SK-N-MC (cell line): Measurements from ENCODE around the gene MIOX.

ENCODE experiments used
- DNase-seq: peaks from one replicate; pipeline ENCODE4 v3.0.0-alpha.2; 2011; ENCODE audit warnings: low read depth, low spot score
- H3K27ac ChIP-seq: fragments of 200-600 bp; sonication (generic); 2 replicates; pipeline ENCODE4 v1.5.1; 2016; ENCODE audit warnings: mixed run types
- H3K36me3 ChIP-seq: fragments of 200-600 bp; sonication (generic); 2 replicates; pipeline ENCODE4 v1.6.1; 2017; ENCODE audit warnings: antibody characterized with exemption, low read length, mixed read lengths; ENCODE audit not compliant: insufficient read depth
- H3K4me3 ChIP-seq: fragments of 200-600 bp; sonication (generic); 2 replicates; pipeline ENCODE4 v1.5.1; 2016
- H3K9ac ChIP-seq: fragments of 200-600 bp; sonication (generic); 2 replicates; pipeline ENCODE4 v1.8.0; 2017; ENCODE audit warnings: mixed run types, mixed read lengths; ENCODE audit not compliant: insufficient read length
- H3K9me3 ChIP-seq: fragments of 200-600 bp; sonication (generic); 2 replicates; pipeline ENCODE4 v1.6.1; 2017; ENCODE audit warnings: low read depth, mild to moderate bottlenecking, antibody characterized with exemption, low read length, moderate library complexity, mixed read lengths
- EZH2 ChIP-seq: fragments of 200-600 bp; sonication (generic); IDR thresholded peaks from one replicate; pipeline ENCODE4 v1.6.1; 2017; ENCODE audit warnings: antibody characterized with exemption
- FOXP2 ChIP-seq: optimal IDR thresholded peaks from 2 replicates; pipeline ENCODE3; 2011; ENCODE audit warnings: mild to moderate bottlenecking, moderate library complexity; ENCODE audit not compliant: insufficient read depth; ENCODE audit errors: extremely low read length, control extremely low read depth
- POLR2AphosphoS5 ChIP-seq: IDR thresholded peaks from 2 replicates; pipeline ENCODE4 v1.6.1; 2012; ENCODE audit warnings: mild to moderate bottlenecking, low read depth, low read length, borderline replicate concordance

Gene MIOX

DNA sequence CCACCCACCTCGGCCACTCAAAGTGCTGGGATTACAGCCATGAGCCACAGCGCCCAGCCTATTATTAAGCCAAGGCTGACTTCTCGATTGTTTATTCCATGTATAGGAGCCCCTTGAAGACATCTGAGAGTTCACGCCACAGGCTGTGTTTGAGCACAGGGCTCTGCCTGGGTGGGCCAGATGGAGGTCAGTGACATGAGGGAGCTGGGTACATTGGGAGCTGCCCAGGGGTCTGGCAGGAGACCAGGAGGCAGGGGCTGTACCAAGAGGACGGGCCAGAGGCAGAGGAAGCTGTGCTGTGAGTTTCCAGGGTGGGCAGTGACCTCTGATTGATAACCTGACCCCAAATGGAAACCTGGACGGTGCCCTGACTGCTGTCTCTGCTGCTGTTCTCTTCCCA is 15.4 kb downstream of the MIOX start:
- Histone ChIP-seq H3K36me3 (peaks cover 10% of the 10 kb centered on the region; the same call in 1 of the 2 replicates), H3K9me3 (no peaks in the 10 kb centered on the region), H3K9ac (no peak overlapping the region), H3K27ac (no peak overlapping the region), H3K4me3 (no peak overlapping the region)
- no peak for DNase-seq
- TF ChIP-seq EZH2, result no peak

DNA sequence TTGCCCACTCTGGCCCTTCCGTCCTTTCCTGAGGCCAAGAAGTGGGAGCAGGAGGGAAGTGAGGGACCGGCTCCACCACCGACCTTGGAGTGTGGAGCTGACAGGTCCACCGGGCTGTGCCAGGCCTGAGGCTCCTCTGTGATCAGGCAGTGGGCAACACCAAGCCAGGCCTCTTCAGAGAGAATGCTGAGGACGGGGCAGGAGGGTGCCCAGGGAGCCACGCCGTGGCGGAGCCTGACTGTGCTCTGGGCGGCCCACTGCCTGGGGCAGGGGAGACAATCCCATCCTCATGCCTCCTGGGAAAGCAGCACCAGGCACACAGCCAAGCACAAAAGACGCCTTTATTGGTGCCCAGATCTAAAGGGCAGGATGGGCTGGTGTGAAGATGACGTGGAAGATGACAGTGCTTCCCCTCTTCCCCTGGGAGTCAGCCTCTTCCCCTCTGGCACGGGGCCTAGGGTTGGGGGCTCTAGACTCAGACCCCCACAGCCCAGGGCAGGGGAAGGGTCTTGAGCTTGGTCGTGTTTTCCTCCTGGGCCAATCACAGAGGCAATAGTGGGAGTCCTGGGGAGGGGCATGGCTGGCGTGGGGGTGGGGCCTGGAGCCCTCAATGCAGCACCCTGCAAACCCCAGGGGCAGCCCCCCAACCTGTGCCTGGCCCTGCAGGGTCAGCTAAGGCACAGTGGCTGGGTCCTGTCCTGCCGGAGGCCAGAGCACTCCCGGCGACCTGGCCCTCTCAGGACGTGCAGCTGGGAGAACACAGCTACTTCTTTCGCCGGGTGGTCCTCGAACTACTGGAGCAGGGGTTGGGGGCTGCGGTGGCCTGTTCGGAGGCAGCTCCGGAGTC is 16.2 kb downstream of the MIOX start:
- DNase-seq, result no peak
- H3K27ac ChIP-seq, result no peak overlapping the region
- no peak overlapping the region for H3K4me3 ChIP-seq
- TF ChIP-seq POLR2AphosphoS5 (no peak; the same call in 1 of the 2 replicates), FOXP2 (no peak), EZH2 (no peak)
- H3K36me3 ChIP-seq, result peaks cover 10% of the 10 kb centered on the region; the same call in 1 of the 2 replicates
- no peaks in the 10 kb centered on the region for H3K9me3 ChIP-seq
- no peak overlapping the region for H3K9ac ChIP-seq

DNA sequence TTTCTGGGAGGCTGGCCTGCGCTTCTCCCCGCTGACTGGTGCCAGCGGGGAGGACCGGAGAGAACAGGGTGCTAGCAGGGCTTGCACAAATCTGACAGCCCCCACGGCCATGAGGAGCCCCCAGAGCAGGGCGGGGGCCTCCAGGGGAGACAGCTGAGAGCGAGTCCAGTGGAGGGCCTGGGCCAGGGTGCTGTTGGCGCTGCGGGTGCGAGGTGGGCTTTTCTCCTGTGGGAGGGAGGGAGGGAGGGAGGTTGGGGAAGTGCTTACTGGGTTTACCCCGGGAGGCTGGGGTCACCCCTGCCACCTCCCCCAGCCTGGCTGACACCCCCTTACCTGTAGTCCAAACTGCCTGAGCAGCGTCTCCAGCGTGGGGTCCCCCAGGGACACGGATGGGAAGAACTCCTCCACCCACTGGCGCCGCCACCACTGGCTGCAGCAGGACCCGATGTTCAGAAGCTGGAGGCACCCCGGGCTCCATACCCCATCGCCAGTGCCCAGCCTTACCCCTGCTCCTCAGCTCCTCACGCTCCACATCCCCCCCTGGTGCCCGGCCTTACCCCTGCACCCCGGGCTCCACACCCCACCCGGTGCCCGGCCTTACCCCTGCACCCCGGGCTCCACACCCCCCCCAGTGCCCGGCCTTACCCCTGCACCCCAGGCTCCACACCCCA is 17.0 kb downstream of the MIOX start:
- no peak overlapping the region for H3K4me3 ChIP-seq
- no peaks in the 10 kb centered on the region for H3K9me3 ChIP-seq
- no peak for DNase-seq
- no peak overlapping the region for H3K9ac ChIP-seq
- no peak overlapping the region for H3K27ac ChIP-seq
- peaks cover 10% of the 10 kb centered on the region; the same call in 1 of the 2 replicates for H3K36me3 ChIP-seq
- TF ChIP-seq EZH2 (no peak), POLR2AphosphoS5 (no peak), FOXP2 (no peak)

DNA sequence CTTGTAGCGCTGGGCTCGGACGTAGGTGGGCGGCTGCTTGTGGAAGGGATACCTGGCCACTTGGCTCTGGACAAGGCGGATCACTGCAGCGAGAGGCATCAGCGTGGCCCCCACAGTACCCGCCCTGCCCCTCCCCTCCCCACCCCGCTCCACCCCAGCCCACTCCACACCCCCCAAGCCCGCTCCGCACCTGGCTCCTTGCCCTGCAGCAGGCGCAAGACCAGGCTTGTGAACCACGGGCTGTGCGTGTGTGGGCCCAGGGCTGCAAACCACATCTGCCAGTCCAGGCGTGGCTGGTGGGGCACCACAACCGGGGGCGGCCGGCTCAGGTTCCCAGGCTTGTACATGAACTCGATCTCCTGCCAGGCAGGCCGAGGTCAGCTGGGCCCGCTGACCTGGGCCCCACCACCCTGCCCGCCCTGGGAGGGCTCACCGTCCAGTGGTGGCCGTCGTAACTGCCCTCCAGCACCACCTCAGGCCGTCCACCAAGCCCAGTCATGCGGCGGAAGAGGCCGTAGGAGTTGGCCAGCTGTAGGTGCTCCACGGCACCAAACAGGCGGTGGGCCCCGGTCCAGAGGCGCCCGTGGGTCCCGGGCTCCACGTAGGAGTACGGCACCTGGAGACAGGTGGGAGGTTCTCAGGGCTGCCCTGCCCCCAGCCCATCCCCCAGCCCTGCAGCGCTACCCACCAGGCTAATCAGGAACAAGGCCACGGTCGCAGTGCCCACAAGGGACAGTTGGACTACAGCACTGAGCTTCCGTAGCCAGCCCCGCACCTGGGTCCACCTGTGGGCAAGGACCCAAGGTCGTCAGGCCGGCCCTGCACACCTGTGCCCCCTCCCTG is 17.9 kb downstream of the MIOX start:
- H3K36me3 ChIP-seq, result peaks cover 10% of the 10 kb centered on the region; the same call in 1 of the 2 replicates
- TF ChIP-seq POLR2AphosphoS5 (no peak), FOXP2 (no peak), EZH2 (no peak)
- DNase-seq, result no peak
- no peak overlapping the region for H3K4me3 ChIP-seq
- no peaks in the 10 kb centered on the region for H3K9me3 ChIP-seq
- H3K27ac ChIP-seq, result no peak overlapping the region
- H3K9ac ChIP-seq, result no peak overlapping the region

DNA sequence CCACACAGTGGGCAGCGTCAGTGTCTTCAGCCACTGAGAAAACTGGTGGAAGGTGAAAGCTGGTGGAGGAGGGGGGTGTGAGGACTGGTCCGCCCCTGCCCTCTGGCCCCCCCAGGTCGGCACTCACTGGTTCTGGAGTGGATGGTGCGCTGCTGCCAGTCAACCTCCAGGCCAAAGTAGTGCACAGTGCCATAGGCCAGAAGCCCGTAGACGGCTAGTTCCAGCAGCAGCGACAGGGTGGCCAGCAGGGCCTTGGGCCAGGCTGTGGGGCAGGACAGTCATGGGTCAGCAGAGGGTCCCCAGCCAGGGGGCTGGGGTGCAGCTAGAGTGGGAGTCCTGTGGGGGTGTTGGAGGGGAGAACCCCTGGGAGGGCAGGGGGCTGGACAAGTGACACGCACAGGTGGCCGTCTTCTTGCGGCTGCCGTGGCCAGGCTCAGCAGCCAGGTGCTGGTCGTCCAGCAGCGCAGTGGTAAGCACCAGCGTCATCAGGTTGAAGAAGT is 18.7 kb downstream of the MIOX start:
- Histone ChIP-seq H3K4me3 (no peak overlapping the region), H3K27ac (no peak overlapping the region), H3K9ac (no peak overlapping the region), H3K9me3 (no peaks in the 10 kb centered on the region), H3K36me3 (peaks cover 10% of the 10 kb centered on the region; the same call in 1 of the 2 replicates)
- DNase-seq, result no peak
- TF ChIP-seq FOXP2 (no peak), EZH2 (no peak), POLR2AphosphoS5 (no peak)

DNA sequence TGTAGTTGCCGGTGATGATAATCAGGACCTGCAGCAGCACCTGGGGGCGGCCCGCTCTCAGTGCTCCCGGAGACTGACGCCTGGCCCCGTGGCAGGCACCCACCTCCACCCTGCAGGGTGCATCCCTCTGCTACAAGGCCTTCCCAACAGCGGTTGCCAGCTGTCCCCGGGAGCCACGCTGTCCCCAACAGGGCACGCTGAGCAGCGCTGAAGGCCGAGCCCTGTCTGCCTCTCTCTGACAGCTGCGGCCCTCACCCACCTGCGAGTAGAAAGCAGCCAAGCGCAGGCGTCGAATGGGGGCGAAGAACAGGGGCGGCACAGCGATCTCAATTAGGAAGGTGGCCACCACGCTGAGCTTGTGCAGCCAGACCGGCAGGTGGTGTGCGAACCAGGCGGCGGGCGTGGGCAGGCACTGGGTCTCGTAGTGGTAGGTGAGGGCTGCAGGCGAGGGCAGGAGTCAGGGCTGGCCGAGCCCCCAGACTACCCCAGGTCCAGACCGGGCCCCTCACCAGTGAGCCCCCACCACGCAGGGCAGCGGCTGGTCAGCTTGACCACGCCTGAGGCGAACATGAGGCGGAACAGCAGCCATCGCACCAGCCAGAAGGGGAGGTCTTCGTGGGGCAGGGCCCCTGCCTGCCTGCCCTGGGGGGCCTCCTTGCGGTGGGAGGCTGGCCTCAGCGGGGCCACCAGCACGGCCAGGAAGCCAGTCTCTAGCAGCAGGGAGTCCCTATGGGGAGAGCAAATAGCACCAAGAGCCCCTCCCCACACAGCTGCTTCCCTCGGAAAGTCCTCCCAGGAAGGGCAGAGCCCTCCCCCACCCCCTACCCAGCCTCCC is 19.3 kb downstream of the MIOX start:
- Histone ChIP-seq H3K9me3 (no peaks in the 10 kb centered on the region), H3K36me3 (peaks cover 10% of the 10 kb centered on the region; the same call in 1 of the 2 replicates), H3K27ac (no peak overlapping the region), H3K9ac (peak overlapping the region; percentile 94), H3K4me3 (peak overlapping the region; percentile 98)
- DNase-seq, result no peak
- TF ChIP-seq EZH2, result no peak
- no peak for TF ChIP-seq FOXP2
- TF ChIP-seq POLR2AphosphoS5, result no peak

DNA sequence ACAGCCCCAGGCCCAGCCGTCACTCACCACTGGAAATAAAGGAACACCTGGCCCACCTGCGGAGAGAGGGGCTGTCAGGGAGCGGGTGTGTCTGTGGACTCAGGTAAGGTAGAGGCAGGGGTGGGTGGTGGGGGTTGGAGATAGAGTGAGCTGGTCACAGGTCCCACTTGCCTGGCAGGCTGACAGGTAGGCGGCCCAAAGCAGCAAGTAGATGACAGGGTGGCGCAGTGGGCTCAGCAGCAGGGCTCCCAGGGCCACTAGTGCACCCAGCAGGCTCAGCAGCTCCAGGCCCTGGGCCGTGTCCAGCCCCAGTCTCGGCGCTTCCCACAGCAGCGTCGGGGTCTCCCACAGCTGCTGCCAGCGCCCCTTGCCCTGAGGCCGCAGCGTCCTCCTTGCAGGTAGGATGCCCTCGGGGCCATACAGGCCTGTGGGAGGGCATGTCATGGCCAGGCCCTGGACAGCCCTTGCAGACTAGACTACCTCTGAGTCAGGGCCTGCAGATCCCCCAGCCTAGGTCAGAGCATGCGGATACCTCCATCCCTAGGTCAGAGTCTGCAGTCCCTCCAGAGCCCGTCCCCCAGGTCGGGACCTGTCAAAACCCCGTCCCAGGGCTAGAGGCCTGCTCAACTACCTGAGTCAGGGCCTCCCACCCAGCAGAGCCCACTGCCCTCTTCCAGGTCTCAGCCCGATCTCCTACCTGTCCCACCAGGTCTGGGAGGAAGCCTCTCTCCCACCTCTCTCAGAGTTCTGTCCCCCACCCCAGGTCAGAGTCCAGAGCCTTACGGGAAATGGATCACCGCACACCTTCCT is 20.2 kb downstream of the MIOX start:
- Histone ChIP-seq H3K36me3 (peaks cover 10% of the 10 kb centered on the region; the same call in 1 of the 2 replicates), H3K27ac (peak overlapping the region; percentile 54; the same call in 1 of the 2 replicates), H3K9me3 (no peaks in the 10 kb centered on the region), H3K4me3 (peak overlapping the region; percentile 98), H3K9ac (peak overlapping the region; percentile 94)
- no peak for DNase-seq
- TF ChIP-seq FOXP2 (no peak), POLR2AphosphoS5 (no peak), EZH2 (no peak)
